GM21717 (cell line): ENCODE measurements around the gene APLP2.
"Not testable (repeated sequence)": the region's sequence is repeated elsewhere in the genome, so short reads cannot be mapped to it uniquely, and the experiment has no call there.

Experiments used
- ATAC-seq: cut with Tn5 transposase; IDR thresholded peaks from one replicate; pipeline ENCODE4 v1.9.1; 2021; ENCODE audit warnings: mild to moderate bottlenecking, moderate library complexity; ENCODE audit not compliant: unreplicated experiment

Gene APLP2

DNA sequence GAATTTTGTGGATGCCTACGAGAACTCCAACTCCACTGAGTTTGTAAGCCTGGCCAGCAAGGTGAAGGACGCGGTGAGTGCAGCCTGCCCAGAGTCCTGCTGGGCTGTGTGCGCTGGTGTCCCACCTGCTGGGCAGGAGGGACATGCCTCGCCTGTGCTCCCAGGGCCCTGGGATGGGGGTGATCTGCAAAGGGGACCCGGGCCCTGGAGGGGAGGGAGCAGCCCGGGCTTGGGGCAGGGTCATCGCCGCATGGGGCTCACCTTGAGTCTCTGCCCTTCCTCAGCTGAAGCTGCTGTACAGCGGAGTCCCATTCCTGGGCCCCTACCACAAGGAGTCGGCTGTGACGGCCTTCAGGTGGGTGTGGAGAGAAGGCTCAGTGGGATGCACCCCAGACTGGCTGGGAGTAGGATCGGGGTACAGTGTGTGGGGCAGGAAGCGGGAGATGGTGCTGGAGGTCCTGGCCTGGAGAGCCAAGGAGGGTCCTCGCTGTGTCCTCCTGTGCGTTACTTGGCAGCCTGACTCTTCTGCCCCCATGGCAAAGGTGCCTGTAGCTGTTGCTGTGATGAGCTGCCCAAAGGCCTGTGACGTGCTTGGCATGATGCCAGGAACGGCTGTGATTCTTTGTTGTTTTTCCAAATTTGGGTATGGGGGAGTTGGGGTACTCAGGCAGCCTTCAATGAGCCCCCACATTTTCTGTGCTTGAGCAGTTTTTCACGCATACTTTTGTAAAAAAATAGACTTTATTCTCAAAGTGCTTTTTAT, 119.1 kb downstream of the APLP2 start:
- no peak for ATAC-seq

DNA sequence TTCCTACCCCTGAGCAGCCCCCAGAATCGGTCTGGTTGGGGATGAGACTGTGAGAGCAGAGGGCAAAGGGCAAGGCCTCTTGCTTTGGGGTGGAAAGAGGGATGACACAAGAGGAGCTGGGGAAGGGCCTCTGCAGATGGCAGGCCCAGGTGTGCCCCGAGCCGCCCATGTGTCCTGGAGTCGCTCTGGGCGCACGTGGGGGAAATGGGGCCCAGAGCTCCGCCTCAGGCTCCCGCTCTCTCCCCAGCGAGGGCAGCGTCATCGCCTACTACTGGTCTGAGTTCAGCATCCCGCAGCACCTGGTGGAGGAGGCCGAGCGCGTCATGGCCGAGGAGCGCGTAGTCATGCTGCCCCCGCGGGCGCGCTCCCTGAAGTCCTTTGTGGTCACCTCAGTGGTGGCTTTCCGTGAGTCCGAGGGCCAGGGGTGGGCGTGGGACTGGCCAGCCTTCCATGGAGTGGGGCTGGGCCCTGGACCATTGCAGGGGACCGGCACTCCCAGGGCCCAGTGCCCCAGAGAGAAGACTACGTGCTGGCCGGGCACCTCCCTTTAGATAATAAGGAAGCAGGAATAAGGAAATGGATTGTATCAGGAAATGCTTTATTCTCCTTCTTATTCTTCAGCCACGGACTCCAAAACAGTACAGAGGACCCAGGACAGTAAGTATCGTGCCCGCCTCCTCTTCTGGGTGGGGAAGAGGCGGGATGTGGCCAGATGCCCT, 120.0 kb downstream of the APLP2 start:
- ATAC-seq = no peak

DNA sequence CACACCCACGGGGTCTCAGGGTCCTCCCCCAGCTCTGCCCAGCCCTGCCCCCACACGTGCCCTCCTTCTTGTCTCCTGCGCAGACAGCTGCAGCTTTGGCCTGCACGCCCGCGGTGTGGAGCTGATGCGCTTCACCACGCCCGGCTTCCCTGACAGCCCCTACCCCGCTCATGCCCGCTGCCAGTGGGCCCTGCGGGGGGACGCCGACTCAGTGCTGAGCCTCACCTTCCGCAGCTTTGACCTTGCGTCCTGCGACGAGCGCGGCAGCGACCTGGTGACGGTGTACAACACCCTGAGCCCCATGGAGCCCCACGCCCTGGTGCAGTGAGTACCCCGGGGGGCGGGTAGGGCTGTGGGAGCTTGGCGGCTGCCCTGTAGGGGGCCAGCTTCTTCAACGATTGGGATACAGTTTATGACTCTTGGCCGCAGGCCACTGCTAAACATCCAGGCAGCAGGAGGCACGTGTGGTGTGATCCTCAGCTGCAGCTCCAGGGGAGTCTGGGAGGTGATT, 120.7 kb downstream of the APLP2 start:
- ATAC-seq = no peak

- no peak for ATAC-seq
Observed at GRCh38 chr11:130191896-130192295, 122.2 kb downstream of the APLP2 start.

GRCh38 chr11:130192845-130193267, 123.2 kb downstream of the APLP2 start:
- no peak for ATAC-seq

GRCh38 chr11:130193551-130193950, 123.9 kb downstream of the APLP2 start:
- not testable (repeated sequence) for ATAC-seq
